HEK293 (cell line): Measurements from ENCODE around the gene APH1A.

Experiments
- KLF7 ChIP-seq: fragments of 450-650 bp; formaldehyde crosslinking; IDR thresholded peaks from 2 replicates; pipeline ENCODE4 v1.5.1; 2016; ENCODE audit warnings: missing biosample characterization, missing genetic modification characterization, borderline replicate concordance
- TCF7L2 ChIP-seq: IDR thresholded peaks from 2 replicates; pipeline ENCODE4 v1.6.1; 2011; ENCODE audit warnings: low read depth, mild to moderate bottlenecking, inconsistent platforms, low read length, moderate library complexity, borderline replicate concordance
- TRIM28 ChIP-seq: IDR thresholded peaks from 2 replicates; pipeline ENCODE4 v1.6.1; 2011; ENCODE audit warnings: low read length, control low read depth, borderline replicate concordance
- YY1 ChIP-seq: fragments of 450-650 bp; formaldehyde crosslinking; IDR thresholded peaks from 2 replicates; pipeline ENCODE4 v1.5.1; 2018; ENCODE audit warnings: missing biosample characterization, missing genetic modification characterization
- ZBTB7A ChIP-seq: fragments of 450-650 bp; formaldehyde crosslinking; IDR thresholded peaks from 2 replicates; pipeline ENCODE4 v1.5.1; 2016; ENCODE audit warnings: low read depth, missing biosample characterization, missing genetic modification characterization
- ZFP69B ChIP-seq: fragments of 450-650 bp; formaldehyde crosslinking; IDR thresholded peaks from 2 replicates; pipeline ENCODE4 v1.5.1; 2016; ENCODE audit warnings: missing biosample characterization, missing genetic modification characterization
- ZNF10 ChIP-seq: fragments of 450-650 bp; formaldehyde crosslinking; IDR thresholded peaks from 2 replicates; pipeline ENCODE4 v1.5.1; 2017; ENCODE audit warnings: missing biosample characterization, missing genetic modification characterization
- ZNF184 ChIP-seq: fragments of 450-650 bp; IDR thresholded peaks from 2 replicates; pipeline ENCODE4 v1.5.1; 2018; ENCODE audit warnings: missing biosample characterization, mild to moderate bottlenecking, missing genetic modification characterization
- ZNF211 ChIP-seq: fragments of 450-650 bp; formaldehyde crosslinking; IDR thresholded peaks from 2 replicates; pipeline ENCODE4 v1.5.1; 2016; ENCODE audit warnings: low read depth, missing biosample characterization, missing genetic modification characterization
- ZNF239 ChIP-seq: fragments of 450-650 bp; formaldehyde crosslinking; IDR thresholded peaks from 2 replicates; pipeline ENCODE4 v1.5.1; 2016; ENCODE audit warnings: missing biosample characterization, missing genetic modification characterization
- ZNF266 ChIP-seq: fragments of 450-650 bp; formaldehyde crosslinking; IDR thresholded peaks from 2 replicates; pipeline ENCODE4 v1.5.1; 2016; ENCODE audit warnings: missing biosample characterization, missing genetic modification characterization, low read depth
- ZNF302 ChIP-seq: fragments of 450-650 bp; formaldehyde crosslinking; IDR thresholded peaks from 2 replicates; pipeline ENCODE4 v1.5.1; 2016; ENCODE audit warnings: missing biosample characterization, missing genetic modification characterization, low read depth
- ZNF391 ChIP-seq: fragments of 450-650 bp; formaldehyde crosslinking; IDR thresholded peaks from 2 replicates; pipeline ENCODE4 v1.5.1; 2016; ENCODE audit warnings: low read depth, missing biosample characterization, missing genetic modification characterization, borderline replicate concordance
- ZNF426 ChIP-seq: fragments of 450-650 bp; formaldehyde crosslinking; IDR thresholded peaks from 2 replicates; pipeline ENCODE4 v1.5.1; 2017; ENCODE audit warnings: missing biosample characterization, missing genetic modification characterization, mild to moderate bottlenecking, inconsistent platforms, moderate library complexity
- ZNF560 ChIP-seq: fragments of 450-650 bp; formaldehyde crosslinking; IDR thresholded peaks from 2 replicates; pipeline ENCODE4 v1.5.1; 2017; ENCODE audit warnings: missing biosample characterization, missing genetic modification characterization, borderline replicate concordance
- ZNF610 ChIP-seq: fragments of 450-650 bp; formaldehyde crosslinking; IDR thresholded peaks from 2 replicates; pipeline ENCODE4 v1.5.1; 2016; ENCODE audit warnings: missing biosample characterization, missing genetic modification characterization, borderline replicate concordance
- ZNF624 ChIP-seq: fragments of 450-650 bp; formaldehyde crosslinking; IDR thresholded peaks from 2 replicates; pipeline ENCODE4 v1.5.1; 2017; ENCODE audit warnings: missing biosample characterization, missing genetic modification characterization
- ZNF776 ChIP-seq: fragments of 450-650 bp; formaldehyde crosslinking; IDR thresholded peaks from 2 replicates; pipeline ENCODE4 v1.5.0; 2017; ENCODE audit warnings: missing biosample characterization, missing genetic modification characterization, borderline replicate concordance
- ZNF777 ChIP-seq: fragments of 450-650 bp; formaldehyde crosslinking; IDR thresholded peaks from 2 replicates; pipeline ENCODE4 v1.5.1; 2017; ENCODE audit warnings: missing biosample characterization, missing genetic modification characterization, borderline replicate concordance
- ZNF792 ChIP-seq: fragments of 450-650 bp; formaldehyde crosslinking; IDR thresholded peaks from 2 replicates; pipeline ENCODE4 v1.5.1; 2016; ENCODE audit warnings: missing biosample characterization, missing genetic modification characterization
- TF ChIP-seq, protein P1 (sequence below): fragments of 450-650 bp; formaldehyde crosslinking; optimal IDR thresholded peaks from 2 replicates; pipeline ENCODE3; 2016; ENCODE audit warnings: missing biosample characterization, mild to moderate bottlenecking, missing genetic modification characterization
- TF ChIP-seq, protein P2 (sequence below): fragments of 450-650 bp; formaldehyde crosslinking; IDR thresholded peaks from 2 replicates; pipeline ENCODE4; 2016; ENCODE audit warnings: missing biosample characterization, missing genetic modification characterization
- TF ChIP-seq, protein P3 (sequence below): fragments of 450-650 bp; formaldehyde crosslinking; IDR thresholded peaks from 2 replicates; pipeline ENCODE4 v1.5.1; 2016; ENCODE audit warnings: missing biosample characterization, missing genetic modification characterization
- TF ChIP-seq, protein P4 (sequence below): fragments of 450-650 bp; formaldehyde crosslinking; IDR thresholded peaks from 2 replicates; pipeline ENCODE4 v1.5.1; 2016; ENCODE audit warnings: missing biosample characterization, missing genetic modification characterization, borderline replicate concordance
- TF ChIP-seq, protein P5 (sequence below): fragments of 450-650 bp; formaldehyde crosslinking; IDR thresholded peaks from 2 replicates; pipeline ENCODE4 v1.5.1; 2016; ENCODE audit warnings: missing biosample characterization, missing genetic modification characterization, low read depth
- TF ChIP-seq, protein P6 (sequence below): fragments of 450-650 bp; formaldehyde crosslinking; IDR thresholded peaks from 2 replicates; pipeline ENCODE4 v1.5.1; 2016; ENCODE audit warnings: missing biosample characterization, missing genetic modification characterization, borderline replicate concordance

APH1A gene

DNA sequence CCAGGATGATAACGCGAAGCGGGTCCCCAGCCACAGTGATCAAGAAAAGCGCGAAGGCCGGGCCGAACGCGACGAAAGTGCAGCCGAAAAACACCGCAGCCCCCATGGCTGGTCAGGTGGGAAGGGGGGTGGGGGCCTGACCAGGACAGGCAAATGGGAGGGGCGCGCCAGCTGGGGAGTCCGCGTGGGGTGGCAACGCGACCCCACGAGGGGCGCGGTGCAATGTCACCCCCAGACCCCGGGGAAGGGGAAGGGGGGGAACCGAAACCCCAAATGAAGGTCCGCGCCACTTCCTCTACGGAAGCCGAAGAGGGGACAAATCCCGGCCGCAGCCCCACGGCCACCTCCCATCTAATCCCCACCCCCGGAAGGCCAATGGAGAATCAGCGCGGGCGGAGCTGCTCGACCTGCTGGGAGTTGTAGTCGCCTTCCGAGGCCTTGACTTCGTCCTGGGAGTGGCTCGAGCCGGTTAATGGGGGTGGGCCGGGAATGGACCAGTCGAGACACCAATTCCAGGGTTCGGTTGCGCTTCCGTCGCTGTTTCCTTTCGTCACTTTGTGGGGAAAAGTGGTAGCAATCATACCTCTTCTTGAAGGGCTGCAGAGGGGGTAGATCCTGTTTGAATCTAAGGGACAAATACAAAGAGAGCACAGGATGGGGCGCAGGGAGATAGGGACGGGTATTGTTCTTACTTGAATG is at the start of gene APH1A (continued):
- peak; percentile 13; the same call in 1 of the 2 replicates for TF ChIP-seq ZNF10 (tag by site-specific recombination)
- no peak for TF ChIP-seq ZNF211 (tag by site-specific recombination)
- TF ChIP-seq, protein P1, sequence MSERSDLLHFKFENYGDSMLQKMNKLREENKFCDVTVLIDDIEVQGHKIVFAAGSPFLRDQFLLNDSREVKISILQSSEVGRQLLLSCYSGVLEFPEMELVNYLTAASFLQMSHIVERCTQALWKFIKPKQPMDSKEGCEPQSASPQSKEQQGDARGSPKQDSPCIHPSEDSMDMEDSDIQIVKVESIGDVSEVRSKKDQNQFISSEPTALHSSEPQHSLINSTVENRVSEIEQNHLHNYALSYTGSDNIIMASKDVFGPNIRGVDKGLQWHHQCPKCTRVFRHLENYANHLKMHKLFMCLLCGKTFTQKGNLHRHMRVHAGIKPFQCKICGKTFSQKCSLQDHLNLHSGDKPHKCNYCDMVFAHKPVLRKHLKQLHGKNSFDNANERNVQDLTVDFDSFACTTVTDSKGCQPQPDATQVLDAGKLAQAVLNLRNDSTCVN (tag by site-specific recombination), result peak; percentile 33
- no peak for TF ChIP-seq ZNF792 (tag by site-specific recombination)
- no peak for TF ChIP-seq ZNF776 (tag by site-specific recombination)
- TF ChIP-seq ZNF426, result no peak
- no peak for TF ChIP-seq TCF7L2
- no peak for TF ChIP-seq ZNF610 (tag by site-specific recombination)
- TF ChIP-seq, protein P2, sequence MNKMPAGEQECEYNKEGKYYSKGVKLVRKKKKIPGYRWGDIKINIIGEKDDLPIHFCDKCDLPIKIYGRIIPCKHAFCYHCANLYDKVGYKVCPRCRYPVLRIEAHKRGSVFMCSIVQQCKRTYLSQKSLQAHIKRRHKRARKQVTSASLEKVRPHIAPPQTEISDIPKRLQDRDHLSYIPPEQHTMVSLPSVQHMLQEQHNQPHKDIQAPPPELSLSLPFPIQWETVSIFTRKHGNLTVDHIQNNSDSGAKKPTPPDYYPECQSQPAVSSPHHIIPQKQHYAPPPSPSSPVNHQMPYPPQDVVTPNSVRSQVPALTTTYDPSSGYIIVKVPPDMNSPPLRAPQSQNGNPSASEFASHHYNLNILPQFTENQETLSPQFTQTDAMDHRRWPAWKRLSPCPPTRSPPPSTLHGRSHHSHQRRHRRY, result no peak
- no peak for TF ChIP-seq TRIM28
- peak; percentile 62 for TF ChIP-seq YY1
- no peak for TF ChIP-seq ZNF302 (tag by site-specific recombination)
- no peak for TF ChIP-seq ZNF560 (tag by site-specific recombination)
- TF ChIP-seq ZNF239 (tag by site-specific recombination), result no peak
- no peak for TF ChIP-seq ZNF777 (tag by site-specific recombination)
- TF ChIP-seq, protein P3, sequence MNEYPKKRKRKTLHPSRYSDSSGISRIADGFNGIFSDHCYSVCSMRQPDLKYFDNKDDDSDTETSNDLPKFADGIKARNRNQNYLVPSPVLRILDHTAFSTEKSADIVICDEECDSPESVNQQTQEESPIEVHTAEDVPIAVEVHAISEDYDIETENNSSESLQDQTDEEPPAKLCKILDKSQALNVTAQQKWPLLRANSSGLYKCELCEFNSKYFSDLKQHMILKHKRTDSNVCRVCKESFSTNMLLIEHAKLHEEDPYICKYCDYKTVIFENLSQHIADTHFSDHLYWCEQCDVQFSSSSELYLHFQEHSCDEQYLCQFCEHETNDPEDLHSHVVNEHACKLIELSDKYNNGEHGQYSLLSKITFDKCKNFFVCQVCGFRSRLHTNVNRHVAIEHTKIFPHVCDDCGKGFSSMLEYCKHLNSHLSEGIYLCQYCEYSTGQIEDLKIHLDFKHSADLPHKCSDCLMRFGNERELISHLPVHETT (tag by site-specific recombination), result peak; percentile 70; the same call in 1 of the 2 replicates
- TF ChIP-seq ZNF391, result no peak; the same call in 1 of the 2 replicates
- TF ChIP-seq ZNF624 (tag by site-specific recombination), result no peak
- TF ChIP-seq, protein P4, sequence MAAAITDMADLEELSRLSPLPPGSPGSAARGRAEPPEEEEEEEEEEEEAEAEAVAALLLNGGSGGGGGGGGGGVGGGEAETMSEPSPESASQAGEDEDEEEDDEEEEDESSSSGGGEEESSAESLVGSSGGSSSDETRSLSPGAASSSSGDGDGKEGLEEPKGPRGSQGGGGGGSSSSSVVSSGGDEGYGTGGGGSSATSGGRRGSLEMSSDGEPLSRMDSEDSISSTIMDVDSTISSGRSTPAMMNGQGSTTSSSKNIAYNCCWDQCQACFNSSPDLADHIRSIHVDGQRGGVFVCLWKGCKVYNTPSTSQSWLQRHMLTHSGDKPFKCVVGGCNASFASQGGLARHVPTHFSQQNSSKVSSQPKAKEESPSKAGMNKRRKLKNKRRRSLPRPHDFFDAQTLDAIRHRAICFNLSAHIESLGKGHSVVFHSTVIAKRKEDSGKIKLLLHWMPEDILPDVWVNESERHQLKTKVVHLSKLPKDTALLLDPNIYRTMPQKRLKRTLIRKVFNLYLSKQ, result no peak
- peak; percentile 82 for TF ChIP-seq ZBTB7A (tag by site-specific recombination)
- TF ChIP-seq ZNF266 (tag by site-specific recombination), result no peak
- TF ChIP-seq, protein P5, sequence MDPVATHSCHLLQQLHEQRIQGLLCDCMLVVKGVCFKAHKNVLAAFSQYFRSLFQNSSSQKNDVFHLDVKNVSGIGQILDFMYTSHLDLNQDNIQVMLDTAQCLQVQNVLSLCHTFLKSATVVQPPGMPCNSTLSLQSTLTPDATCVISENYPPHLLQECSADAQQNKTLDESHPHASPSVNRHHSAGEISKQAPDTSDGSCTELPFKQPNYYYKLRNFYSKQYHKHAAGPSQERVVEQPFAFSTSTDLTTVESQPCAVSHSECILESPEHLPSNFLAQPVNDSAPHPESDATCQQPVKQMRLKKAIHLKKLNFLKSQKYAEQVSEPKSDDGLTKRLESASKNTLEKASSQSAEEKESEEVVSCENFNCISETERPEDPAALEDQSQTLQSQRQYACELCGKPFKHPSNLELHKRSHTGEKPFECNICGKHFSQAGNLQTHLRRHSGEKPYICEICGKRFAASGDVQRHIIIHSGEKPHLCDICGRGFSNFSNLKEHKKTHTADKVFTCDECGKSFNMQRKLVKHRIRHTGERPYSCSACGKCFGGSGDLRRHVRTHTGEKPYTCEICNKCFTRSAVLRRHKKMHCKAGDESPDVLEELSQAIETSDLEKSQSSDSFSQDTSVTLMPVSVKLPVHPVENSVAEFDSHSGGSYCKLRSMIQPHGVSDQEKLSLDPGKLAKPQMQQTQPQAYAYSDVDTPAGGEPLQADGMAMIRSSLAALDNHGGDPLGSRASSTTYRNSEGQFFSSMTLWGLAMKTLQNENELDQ (tag by site-specific recombination), result no peak
- peak; percentile 60; the same call in 1 of the 2 replicates for TF ChIP-seq ZFP69B (tag by site-specific recombination)
- TF ChIP-seq ZNF184 (tag by site-specific recombination), result no peak
- TF ChIP-seq, protein P6, sequence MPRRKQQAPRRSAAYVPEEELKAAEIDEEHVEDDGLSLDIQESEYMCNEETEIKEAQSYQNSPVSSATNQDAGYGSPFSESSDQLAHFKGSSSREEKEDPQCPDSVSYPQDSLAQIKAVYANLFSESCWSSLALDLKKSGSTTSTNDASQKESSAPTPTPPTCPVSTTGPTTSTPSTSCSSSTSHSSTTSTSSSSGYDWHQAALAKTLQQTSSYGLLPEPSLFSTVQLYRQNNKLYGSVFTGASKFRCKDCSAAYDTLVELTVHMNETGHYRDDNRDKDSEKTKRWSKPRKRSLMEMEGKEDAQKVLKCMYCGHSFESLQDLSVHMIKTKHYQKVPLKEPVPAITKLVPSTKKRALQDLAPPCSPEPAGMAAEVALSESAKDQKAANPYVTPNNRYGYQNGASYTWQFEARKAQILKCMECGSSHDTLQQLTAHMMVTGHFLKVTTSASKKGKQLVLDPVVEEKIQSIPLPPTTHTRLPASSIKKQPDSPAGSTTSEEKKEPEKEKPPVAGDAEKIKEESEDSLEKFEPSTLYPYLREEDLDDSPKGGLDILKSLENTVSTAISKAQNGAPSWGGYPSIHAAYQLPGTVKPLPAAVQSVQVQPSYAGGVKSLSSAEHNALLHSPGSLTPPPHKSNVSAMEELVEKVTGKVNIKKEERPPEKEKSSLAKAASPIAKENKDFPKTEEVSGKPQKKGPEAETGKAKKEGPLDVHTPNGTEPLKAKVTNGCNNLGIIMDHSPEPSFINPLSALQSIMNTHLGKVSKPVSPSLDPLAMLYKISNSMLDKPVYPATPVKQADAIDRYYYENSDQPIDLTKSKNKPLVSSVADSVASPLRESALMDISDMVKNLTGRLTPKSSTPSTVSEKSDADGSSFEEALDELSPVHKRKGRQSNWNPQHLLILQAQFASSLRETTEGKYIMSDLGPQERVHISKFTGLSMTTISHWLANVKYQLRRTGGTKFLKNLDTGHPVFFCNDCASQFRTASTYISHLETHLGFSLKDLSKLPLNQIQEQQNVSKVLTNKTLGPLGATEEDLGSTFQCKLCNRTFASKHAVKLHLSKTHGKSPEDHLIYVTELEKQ (tag by site-specific recombination), result 0 out of 2 replicates have a peak, but pooled peaks have one; percentile 26
- peak; percentile 95 for TF ChIP-seq KLF7 (tag by site-specific recombination)
